OCI-LY1 (cell line): ENCODE results near the gene FADD.

Experiments
- H2AFZ ChIP-seq: fragments of 200-600 bp; sonication (generic), shearing (Covaris generic); 2 replicates; pipeline ENCODE4 v1.6.0; 2014; ENCODE audit warnings: antibody characterized with exemption, mild to moderate bottlenecking, low read length
- H3F3A ChIP-seq: fragments of 200-600 bp; sonication (generic), shearing (Covaris generic); 2 replicates; pipeline ENCODE4 v1.6.0; 2014; ENCODE audit warnings: mild to moderate bottlenecking, antibody characterized with exemption, low read length, moderate library complexity; ENCODE audit not compliant: insufficient read depth
- H3K27ac ChIP-seq: fragments of 200-600 bp; sonication (generic); 2 replicates; pipeline ENCODE4 v1.5.1; 2014; ENCODE audit warnings: low read length, mixed run types, mild to moderate bottlenecking, low read depth; ENCODE audit not compliant: poor library complexity, severe bottlenecking
- H3K27me3 ChIP-seq: fragments of 200-600 bp; sonication (generic); 2 replicates; pipeline ENCODE4 v1.6.0; 2014; ENCODE audit warnings: antibody characterized with exemption, mild to moderate bottlenecking, low read length, moderate library complexity; ENCODE audit not compliant: insufficient read depth
- H3K36me3 ChIP-seq: fragments of 200-600 bp; sonication (generic); 2 replicates; pipeline ENCODE4 v1.6.1; 2014; ENCODE audit warnings: mild to moderate bottlenecking, antibody characterized with exemption, low read length, moderate library complexity, mixed read lengths; ENCODE audit not compliant: insufficient read depth
- H3K4me1 ChIP-seq: fragments of 200-600 bp; sonication (generic); 2 replicates; pipeline ENCODE4 v1.5.1; 2014; ENCODE audit warnings: mild to moderate bottlenecking, low read length, moderate library complexity; ENCODE audit not compliant: insufficient read depth, severe bottlenecking
- H3K4me2 ChIP-seq: fragments of 200-600 bp; sonication (generic), shearing (Covaris generic); 2 replicates; pipeline ENCODE4 v1.6.1; 2014; ENCODE audit warnings: low read length
- H3K4me3 ChIP-seq: fragments of 200-600 bp; sonication (generic); 2 replicates; pipeline ENCODE4 v1.5.1; 2014; ENCODE audit warnings: low read length, low read depth, mild to moderate bottlenecking, mixed read lengths; ENCODE audit not compliant: poor library complexity, severe bottlenecking
- H3K79me2 ChIP-seq: fragments of 200-600 bp; shearing (Covaris generic); 2 replicates; pipeline ENCODE4 v1.6.1; 2016; ENCODE audit warnings: mixed run types, low read length, mixed read lengths; ENCODE audit not compliant: insufficient read depth
- H3K9ac ChIP-seq: fragments of 200-600 bp; sonication (generic), shearing (Covaris generic); 2 replicates; pipeline ENCODE4 v1.6.1; 2014; ENCODE audit warnings: mild to moderate bottlenecking, low read length, mixed read lengths
- H3K9me2 ChIP-seq: fragments of 200-600 bp; sonication (generic), shearing (Covaris generic); 2 replicates; pipeline ENCODE4 v1.6.1; 2014; ENCODE audit warnings: low read depth, mild to moderate bottlenecking, low read length, mixed read lengths
- H3K9me3 ChIP-seq: fragments of 200-600 bp; shearing (Covaris generic); 2 replicates; pipeline ENCODE4 v1.6.1; 2014; ENCODE audit warnings: low read length, mixed read lengths
- H4K20me1 ChIP-seq: fragments of 200-600 bp; sonication (generic), shearing (Covaris generic); 2 replicates; pipeline ENCODE4 v1.6.0; 2016; ENCODE audit warnings: mild to moderate bottlenecking, low read length; ENCODE audit not compliant: insufficient read depth
- EZH2 ChIP-seq: fragments of 200-600 bp; sonication (generic), shearing (Covaris generic); IDR thresholded peaks from 2 replicates; pipeline ENCODE4 v1.8.0; 2017; ENCODE audit warnings: borderline replicate concordance, mixed run types, mild to moderate bottlenecking, antibody characterized with exemption, low read length, moderate library complexity, mixed read lengths
- TF ChIP-seq, protein P1 (sequence below): fragments of 200-600 bp; sonication (generic), shearing (Covaris generic); IDR thresholded peaks from 2 replicates; pipeline ENCODE4 v1.5.1; 2017; ENCODE audit warnings: mild to moderate bottlenecking, antibody characterized with exemption, low read length, moderate library complexity, mixed read lengths

Gene FADD

DNA sequence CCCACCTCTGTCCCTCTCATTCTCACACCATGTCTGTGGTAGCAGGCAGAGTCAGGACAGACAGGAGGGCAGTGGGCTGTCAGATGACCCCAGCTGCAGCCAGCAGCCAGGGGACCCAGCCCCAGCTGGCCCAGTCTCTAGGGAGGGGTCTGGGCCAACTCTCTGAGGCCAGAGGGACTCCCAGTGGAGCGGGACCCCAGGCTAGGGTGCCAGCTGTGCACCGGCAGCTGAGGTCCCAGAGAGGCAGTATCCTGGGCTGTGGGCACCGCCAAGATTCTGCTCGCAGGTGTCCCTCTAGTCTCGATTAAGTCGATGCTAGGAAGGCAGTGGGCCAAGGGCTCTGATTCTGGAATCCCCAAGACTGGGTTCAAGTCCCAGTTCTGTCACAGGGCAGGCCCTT lies 16.7 kb upstream of the FADD start:
- Histone ChIP-seq H3K9me3 (no peaks in the 10 kb centered on the region), H3K9ac (no peak overlapping the region), H3K27me3 (peaks cover 4% of the 10 kb centered on the region; the same call in 1 of the 2 replicates), H3K79me2 (no peaks in the 10 kb centered on the region), H4K20me1 (no peaks in the 10 kb centered on the region), H3F3A (no peaks in the 10 kb centered on the region), H3K4me2 (no peak overlapping the region), H2AFZ (no peak overlapping the region), H3K27ac (no peak overlapping the region), H3K9me2 (no peaks in the 10 kb centered on the region), H3K4me1 (no peaks in the 10 kb centered on the region), H3K36me3 (no peaks in the 10 kb centered on the region), H3K4me3 (no peak overlapping the region)
- TF ChIP-seq, protein P1, sequence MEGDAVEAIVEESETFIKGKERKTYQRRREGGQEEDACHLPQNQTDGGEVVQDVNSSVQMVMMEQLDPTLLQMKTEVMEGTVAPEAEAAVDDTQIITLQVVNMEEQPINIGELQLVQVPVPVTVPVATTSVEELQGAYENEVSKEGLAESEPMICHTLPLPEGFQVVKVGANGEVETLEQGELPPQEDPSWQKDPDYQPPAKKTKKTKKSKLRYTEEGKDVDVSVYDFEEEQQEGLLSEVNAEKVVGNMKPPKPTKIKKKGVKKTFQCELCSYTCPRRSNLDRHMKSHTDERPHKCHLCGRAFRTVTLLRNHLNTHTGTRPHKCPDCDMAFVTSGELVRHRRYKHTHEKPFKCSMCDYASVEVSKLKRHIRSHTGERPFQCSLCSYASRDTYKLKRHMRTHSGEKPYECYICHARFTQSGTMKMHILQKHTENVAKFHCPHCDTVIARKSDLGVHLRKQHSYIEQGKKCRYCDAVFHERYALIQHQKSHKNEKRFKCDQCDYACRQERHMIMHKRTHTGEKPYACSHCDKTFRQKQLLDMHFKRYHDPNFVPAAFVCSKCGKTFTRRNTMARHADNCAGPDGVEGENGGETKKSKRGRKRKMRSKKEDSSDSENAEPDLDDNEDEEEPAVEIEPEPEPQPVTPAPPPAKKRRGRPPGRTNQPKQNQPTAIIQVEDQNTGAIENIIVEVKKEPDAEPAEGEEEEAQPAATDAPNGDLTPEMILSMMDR = no peak
- no peak for TF ChIP-seq EZH2

DNA sequence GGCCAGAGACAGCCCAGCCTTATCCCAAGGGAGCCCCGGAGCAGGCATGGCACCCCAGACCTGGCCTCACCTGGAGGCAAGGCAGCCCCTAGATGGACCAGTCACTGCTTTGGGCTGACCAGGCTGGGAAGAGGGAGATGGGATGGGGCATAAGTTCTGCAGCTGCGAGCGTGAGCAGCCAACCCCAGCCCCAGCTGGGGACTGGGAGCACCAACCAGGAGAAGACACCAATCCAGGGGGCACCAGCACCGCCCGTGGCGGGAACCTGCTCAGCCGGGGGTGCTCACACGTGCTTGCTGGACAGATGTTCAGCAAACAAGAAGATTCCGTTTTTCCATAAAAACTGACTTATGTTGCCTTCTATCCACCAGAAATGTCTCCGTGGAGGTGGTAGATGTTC lies 16.2 kb upstream of the FADD start:
- H3K4me1 ChIP-seq = no peaks in the 10 kb centered on the region
- no peaks in the 10 kb centered on the region for H3K9me2 ChIP-seq
- H3K4me3 ChIP-seq = no peak overlapping the region
- H3K9ac ChIP-seq = no peak overlapping the region
- TF ChIP-seq, protein P1 = no peak
- no peak for TF ChIP-seq EZH2
- H4K20me1 ChIP-seq = no peaks in the 10 kb centered on the region
- no peaks in the 10 kb centered on the region for H3K79me2 ChIP-seq
- H2AFZ ChIP-seq = no peak overlapping the region
- H3K9me3 ChIP-seq = no peaks in the 10 kb centered on the region
- no peak overlapping the region for H3K4me2 ChIP-seq
- no peak overlapping the region for H3K27ac ChIP-seq
- H3F3A ChIP-seq = no peaks in the 10 kb centered on the region
- peaks cover 4% of the 10 kb centered on the region; the same call in 1 of the 2 replicates for H3K27me3 ChIP-seq
- H3K36me3 ChIP-seq = no peaks in the 10 kb centered on the region

- H3K4me3 ChIP-seq = no peak overlapping the region
These were observed 15.3 kb upstream of the FADD start for GRCh38 chr11:70187771-70188170.

More at GRCh38 chr11:70187771-70188170, 15.3 kb upstream of the FADD start:
- Histone ChIP-seq H2AFZ (no peak overlapping the region), H3K9ac (no peak overlapping the region), H3K79me2 (no peaks in the 10 kb centered on the region), H3K27me3 (peaks cover 4% of the 10 kb centered on the region; the same call in 1 of the 2 replicates), H3K9me3 (no peaks in the 10 kb centered on the region), H3K4me1 (no peaks in the 10 kb centered on the region), H3K4me2 (no peak overlapping the region), H3K27ac (no peak overlapping the region), H3F3A (no peaks in the 10 kb centered on the region), H3K9me2 (no peaks in the 10 kb centered on the region), H4K20me1 (no peaks in the 10 kb centered on the region), H3K36me3 (no peaks in the 10 kb centered on the region)
- TF ChIP-seq, protein P1 = no peak
- no peak for TF ChIP-seq EZH2
